Fibroblast of skin of right quadriceps (primary cell): Measurements from ENCODE around the gene ABITRAM.
A peak's percentile ranks its signal among the peaks of the same experiment; 100 is the strongest.
"Not testable (repeated sequence)": the region's sequence is repeated elsewhere in the genome, so short reads cannot be mapped to it uniquely, and the experiment has no call there.

Source experiments
- DNase-seq: peaks from one replicate; pipeline ENCODE4 v3.0.0-alpha.2; 2013

ABITRAM gene, protein sequence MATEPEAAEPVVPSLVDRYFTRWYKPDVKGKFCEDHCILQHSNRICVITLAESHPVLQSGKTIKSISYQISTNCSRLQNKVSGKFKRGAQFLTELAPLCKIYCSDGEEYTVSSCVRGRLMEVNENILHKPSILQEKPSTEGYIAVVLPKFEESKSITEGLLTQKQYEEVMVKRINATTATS

DNA sequence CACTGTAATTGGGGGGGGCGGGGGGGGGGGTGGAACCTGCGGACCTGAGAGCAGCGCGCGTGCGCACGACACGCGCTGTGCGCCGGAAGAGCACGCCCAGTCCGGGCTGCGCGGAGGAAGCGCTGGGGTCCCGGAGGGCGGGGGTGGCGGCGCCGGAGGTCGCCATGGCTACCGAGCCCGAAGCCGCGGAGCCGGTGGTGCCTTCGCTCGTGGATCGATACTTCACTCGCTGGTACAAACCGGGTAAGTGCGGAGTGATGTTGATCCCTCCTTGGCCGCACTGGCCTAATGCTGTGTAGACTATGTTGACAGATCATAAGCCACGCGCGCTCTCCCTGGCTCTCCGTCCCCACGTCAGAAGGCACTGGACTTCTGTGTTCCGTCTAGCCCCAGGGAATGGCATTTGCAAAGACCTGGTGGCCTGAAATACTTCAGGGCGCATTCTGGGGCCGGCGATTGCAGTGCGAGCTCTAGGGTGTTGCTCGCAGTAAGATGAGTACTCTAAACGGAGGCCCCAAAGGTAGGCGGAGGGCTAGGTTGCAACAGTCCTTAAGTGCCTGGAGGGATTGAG is at the start of gene ABITRAM:
Gene ABITRAM, plus strand, starts transcription at position 78 of the 571 bp plus-strand sequence. Its CDS starts 87 bp downstream, at position 165.
- peak; percentile 80 for DNase-seq

DNA sequence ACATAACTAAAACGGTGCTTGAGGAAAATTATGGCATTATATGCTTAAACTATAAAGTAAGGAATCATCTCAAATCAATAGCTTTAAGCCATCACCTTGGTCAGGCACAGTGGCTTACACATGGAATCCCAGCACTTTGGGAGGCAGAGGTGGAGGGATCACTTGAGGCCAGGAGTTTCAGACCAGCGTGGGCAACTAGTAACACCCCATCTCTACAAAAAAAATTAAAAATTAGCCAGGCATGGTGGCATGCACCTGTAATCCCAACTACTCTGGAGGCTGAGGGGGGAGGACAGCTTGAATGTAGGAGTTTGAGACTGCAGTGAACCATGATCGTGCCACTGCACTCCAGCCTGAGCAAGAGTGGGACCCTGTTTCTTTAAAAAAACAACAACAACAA is 49.5 kb upstream of the ABITRAM start:
- no peak for DNase-seq

DNA sequence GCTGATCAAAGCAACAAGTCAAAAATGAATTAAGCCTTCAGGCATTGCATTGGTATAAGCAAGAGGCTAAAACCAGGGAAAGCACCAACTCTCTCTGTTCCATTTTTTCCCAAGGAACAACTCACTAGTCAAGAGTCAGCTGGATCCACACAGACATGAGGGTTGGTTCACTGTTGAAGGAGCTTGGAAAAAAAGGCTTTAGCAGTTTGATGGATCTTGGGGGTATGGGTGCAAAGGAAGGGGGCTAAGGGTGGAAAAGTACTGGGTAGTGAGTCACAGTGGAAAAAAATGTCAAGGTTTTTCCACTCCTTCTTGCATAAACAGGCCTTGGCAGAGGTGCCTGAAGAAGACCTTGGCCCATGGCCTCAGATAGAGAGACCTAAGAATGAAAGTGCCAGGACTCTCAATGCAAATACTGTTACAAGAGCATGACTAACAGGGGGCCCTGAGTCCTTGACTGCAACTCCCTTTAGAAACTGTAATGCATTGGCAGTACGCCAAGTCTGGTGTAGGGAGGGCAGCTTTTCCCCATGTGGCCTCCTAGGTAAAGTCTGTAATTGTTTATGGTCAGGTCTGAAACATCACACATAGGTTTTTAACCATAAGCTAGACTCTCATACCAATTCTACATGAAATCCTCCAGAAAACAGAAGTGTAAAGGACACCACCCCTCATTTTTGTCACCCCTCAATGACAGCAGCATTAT is 48.4 kb upstream of the ABITRAM start:
- DNase-seq, result peak; percentile 80

DNA sequence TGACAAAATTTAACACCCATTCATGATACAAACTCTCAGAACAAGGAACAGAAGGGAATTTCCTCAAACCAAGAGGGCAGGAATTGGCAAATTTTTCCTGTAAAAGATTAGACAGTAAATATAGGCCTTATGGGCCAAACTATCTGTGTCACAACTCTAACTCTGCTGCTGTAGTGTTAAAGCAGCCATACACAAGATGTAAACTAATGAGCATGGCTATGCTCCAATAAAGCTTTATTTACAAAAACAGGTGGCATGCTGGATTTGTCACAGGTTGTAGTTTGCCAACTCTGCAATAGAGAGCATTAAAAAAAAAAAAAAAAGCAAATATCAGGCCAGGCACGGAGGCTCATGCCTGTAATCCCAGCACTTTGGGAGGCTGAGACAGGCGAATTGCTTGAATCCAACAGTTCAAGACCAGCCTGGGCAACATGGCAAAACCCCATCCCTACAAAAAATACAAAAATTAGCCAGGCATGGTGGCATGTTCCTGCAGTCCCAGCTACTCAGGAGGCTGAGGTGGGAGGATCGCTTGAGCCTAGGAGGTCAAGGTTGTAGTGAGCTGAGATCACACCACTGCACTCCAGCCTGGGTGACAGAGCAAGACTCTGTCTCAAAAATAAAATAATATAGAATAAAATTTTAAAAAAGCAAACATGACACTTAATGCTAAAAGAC is 47.5 kb upstream of the ABITRAM start:
- not testable (repeated sequence) for DNase-seq

DNA sequence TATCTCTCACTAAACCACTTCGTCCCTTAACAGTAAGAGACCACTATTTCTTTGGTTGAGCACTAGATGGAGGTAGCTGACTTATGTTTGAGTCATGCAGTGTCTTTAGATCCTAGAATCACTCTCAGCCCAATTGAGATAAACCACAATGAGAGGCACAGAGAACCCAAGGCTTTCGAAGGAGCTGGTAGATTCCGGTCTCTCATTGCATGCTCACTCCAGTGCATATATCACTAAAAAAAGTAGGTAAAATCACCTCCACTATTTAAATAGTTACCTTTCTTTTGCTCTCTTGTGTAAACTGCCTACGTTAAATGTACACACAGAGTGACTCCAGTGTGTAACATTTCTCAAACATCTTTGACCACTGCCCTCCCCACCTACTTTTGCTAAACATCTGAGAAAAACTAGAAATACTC is 44.5 kb upstream of the ABITRAM start:
- peak; percentile 31 for DNase-seq

DNA sequence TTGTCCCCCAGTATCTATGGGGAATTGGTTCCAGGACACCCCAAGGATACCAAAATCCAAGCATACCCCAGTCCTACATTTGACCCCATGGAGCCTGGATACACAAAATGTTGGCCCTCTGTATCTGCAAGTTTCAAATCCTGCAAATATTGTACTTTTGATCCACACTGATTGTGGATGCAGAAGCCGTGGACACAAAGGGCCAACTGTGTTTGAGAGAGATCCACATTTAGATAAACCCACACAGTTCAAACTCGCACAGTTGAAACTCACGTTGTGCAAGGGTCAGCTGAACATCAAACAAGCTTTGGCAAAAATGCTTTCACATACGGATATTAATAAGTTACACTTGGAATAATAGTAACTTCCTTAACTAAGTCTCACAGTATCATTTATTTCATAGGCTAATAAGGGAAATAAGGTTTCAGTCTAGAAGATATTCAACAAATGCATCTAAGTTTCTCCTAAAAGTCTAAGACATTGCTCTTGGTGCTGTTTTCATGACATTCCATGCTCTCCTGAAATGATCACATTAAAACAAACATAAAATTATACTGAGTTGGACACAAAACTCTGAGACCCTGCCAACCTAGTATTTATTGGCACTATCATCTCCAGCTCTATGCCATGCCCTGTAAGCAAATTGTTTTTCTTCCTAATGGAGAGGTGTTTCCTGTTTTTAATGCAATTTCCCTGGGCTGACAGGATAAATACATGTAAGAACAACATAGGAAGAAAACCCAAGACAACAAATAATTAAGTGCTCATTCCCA is 39.8 kb upstream of the ABITRAM start:
- no peak for DNase-seq

DNA sequence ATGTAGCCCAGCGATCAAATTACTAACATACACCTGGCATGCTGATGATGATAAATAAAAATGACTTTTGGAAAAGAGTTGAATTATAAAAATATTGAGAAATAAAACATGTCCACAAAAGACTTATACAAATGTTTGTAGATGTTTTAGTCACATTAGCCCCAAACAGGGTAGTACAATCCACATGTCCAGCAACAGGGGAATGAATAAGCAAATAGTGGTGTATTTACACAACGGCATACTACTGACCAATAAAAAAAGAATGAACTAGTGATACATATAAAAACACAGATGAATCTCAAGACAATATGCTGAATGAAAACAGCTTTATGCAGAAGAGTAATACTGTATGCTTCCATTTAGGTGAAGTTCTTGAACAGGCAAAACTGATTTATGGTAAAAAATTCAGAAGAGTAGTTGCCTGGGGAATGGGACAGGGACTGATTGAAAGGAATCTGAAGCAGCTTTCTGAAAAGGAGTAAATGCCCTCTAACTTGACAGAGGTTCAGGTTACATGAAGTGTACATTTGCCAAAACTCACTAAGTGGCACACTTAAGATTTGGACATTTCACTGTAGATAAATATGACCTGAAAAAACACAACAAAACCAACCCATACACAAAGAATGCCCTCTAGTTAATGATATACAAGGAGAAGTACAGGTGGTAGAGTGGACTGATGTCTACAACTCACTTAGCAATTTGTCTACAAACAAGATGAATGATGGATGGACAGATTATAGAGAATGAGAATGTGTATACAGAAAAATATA is 36.7 kb upstream of the ABITRAM start:
- no peak for DNase-seq

DNA sequence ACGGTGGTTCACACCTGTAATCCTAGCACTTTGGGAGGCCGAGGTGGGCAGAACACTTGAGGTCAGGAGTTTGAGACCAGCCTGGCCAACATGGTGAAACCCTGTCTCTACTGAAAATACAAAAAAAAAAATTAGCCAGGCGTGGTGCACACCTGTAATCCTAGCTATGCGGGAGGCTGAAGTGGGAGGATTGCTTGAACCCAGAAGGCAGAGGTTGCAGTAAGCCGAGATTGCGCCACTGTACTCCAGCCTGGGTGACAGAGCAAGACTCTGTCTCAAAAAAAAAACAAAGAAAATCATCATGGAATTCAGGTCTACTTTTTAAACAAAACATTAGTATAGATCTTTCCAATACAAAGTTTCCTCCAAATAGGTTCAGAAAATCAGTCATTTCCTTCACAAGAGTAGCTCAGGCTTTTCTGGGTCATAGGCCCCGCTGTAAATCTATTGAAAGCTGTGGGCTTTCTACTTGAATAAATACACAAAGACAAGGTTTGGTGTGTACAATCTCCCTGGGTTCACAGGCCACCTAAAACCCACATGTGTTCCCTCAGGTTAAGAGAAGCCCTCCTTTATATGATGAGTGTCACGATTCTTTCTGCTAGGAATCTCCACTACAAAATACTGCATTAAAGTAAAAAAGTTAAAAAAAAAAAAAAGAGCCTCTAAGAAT is 35.0 kb upstream of the ABITRAM start:
- DNase-seq, result not testable (repeated sequence)

DNA sequence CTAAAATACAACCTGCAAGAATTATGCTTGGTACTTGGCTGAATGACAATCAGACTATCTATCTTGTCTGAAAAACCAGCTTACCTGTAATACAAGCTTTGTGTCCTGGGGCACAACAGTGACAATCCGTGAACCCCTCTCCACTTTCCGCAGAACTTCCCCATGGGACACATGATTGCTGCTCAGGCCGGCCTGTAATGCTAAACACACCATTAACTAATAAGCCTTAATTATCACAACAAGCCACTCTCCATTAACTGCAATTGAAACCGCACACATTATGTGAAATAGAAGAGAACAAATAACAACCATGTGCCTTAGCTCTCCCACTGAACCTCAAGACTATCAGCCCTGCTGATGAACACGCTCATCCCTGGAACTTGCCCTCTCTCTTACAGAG is 34.0 kb upstream of the ABITRAM start:
- no peak for DNase-seq

DNA sequence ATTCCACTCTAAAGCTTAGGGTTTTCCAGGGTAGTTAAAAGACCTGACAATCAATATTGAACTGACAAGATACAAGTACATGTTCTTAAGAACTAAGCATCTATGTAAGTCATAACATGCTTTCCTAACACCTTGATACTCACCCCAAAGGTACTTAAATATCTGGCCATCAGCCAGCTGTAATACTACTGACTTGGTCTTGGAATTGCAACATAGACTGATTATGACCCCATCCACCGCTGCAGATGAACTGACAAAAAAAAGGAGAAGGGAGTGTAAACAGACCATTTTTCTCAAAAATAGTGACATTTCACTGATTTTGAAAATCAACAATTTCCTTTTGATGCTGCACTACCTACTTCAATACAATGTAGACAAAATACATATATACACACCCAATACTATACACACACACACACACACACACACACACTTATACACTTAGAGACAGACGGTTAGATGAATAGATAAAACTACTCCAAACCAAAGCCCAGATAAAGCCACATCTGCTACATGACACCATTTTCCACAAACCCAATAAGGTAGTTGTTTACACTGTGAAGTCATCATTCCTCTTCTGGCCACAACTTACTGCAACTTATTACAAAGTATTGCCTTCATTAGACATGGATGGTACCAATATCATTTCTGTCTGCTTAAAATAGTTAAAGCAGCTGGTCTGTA is 30.6 kb upstream of the ABITRAM start:
- DNase-seq, result no peak

DNA sequence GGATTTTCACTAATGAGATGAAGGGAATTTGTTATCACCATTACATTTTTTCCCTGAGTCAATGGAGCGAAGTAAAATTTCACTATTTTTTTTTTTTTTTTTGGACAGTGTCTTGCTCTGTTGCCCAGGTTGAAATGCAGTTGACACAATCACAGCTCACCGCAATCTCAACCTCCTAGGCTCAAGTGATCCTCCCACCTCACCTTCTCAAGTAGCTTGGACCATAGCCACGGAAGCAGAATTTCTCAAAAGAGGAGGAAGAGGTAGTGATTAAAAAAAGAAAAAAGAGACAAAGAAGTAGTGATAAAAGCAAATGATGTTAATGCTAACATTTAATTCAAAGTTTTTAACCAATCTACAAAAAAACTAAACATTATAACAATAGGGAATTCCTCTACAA is 30.0 kb upstream of the ABITRAM start:
- no peak for DNase-seq

DNA sequence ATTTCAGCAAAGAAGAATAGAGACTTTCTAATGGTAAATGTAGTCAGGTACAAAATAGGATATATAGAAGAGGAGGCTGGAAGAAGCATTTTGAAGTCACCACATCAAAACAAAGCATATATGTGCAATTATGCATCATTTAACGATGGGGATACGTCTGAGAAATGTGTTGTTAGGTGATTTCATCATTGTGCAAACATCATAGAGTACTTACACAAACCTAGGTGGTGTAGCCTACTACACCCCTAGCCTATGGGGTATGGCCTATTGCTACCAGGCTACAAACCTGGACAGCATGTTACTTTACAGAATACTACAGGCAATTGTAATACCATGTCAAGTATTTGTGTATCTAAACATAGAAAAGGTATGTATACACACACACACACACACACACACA is 28.7 kb upstream of the ABITRAM start:
- DNase-seq, result no peak

DNA sequence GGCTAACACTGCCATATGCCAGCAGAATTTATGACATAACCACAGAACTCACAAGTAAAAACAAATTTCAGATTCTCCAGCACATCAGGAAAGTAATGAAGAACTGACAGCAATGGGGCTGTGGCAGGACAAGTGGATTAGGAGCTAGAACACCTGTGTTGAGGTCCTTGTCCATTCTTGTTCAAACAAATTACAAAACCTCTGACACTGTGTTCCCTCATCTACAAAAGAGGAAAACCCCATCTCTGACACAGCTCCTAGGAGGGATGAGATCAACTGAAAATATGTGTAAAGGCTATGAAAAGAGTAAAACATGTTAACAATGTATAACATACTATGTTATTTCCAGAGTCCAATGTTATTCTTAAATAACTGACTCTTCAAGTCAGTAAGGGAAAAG is 23.8 kb upstream of the ABITRAM start:
- DNase-seq, result no peak

DNA sequence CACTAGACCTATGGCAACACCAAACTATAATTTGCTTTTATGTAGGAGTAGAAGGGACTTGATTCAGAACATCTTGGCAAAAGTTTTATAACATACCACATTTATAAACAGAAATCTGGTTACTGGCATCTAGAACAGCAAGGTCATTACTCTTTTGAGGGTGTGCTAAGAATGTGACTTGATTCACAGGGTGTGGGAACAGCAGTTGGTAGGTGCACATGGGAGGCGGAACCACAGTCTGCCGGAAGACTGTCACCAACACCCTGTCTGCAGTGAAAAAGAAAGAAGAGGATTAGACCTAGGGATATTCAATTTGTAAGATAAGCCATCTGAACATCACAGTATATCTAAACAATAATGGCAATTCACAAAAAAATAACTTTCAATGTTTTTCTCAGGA is 23.3 kb upstream of the ABITRAM start:
- DNase-seq, result no peak

DNA sequence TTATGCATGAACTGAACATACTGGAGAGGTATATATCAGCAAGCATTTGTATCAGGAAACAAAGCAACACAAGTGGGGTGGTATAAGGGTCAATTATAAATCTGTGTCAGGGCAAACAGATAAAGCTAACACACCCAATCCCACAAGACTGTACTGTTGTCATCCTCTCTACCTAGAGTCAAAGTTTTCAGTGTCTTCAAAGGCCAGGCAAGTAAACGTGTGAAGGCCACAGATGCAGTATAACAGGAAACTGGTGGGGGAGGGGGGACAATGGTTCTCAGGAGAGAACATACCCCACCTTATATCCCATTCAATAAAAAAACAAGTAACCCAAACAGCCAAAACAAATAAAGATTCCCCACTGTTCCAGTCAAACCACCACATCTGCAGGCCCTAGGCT is 22.4 kb upstream of the ABITRAM start:
- DNase-seq, result no peak

DNA sequence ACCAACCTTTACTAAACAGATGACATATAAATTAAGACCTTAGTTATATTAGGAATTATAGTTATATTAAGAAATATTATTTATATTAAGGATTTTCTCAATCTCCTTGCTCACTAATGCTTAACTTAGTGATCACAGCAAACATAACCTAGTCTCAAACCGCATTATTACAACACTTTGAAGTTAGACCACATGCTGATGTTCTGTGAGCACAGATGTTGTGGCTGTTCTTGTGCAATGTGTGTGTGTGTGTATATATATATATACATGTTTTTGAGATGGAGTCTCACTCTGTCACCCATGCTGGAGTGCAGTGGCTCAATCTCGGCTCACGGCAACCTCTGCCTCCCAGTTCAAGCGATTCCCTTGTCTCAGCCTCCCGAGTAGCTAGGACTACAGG is 20.8 kb upstream of the ABITRAM start:
- DNase-seq, result no peak

DNA sequence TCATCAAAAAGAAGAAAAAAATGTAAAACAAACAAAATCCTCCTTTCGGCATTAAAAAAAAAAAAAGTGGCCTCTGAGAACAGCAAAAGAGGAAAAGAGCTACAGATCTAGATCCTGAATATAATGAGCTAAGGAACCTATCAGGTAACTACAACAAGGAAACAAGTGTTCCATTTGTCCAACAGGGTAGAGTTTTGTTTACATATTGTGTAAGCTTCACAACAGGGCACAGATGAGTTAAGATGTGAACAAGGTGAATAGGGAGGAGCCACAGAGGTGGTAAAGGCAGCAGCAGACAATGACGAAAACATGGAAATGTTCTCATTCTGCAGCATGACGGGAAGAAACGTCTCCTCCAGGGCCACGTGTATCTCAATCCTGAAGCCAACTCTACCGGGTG is 14.7 kb upstream of the ABITRAM start:
- DNase-seq, result no peak

DNA sequence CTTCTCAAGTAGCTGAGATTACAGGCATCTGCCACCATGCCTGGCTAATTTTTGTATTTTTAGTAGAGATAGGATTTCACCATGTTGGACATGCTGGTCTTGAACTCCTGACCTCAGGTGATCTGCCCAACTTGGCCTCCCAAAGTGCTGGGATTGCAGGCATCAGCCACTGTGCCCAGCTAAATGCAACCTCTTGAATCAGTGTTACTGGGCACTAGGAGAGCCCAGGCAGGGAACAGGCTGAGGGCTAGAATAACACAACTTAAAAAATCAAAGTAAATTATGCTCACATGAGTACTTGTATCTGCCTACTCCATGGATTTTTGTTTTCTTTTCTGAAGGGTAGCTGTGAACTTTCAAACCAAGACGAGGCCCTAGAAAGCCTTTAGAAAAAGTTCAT is 13.8 kb upstream of the ABITRAM start:
- not testable (repeated sequence) for DNase-seq

DNA sequence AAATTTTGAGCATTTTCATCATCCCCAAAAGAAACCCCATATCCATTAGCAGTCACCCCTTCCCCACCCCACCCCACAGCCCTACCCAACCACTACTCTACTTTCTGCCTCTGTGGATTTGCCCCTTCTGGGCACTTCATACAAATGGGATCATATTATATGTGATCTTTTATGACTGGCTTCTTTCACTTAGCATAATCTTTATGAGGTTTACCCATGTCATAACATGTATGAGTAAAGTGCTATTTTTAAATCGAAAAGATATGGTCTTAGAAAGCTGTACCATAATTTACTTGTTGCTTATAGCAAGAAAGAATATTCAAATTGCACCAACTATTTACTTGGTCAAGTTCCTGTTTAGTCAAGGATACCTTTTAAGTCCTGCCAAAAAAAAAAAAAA is 13.0 kb upstream of the ABITRAM start:
- no peak for DNase-seq

DNA sequence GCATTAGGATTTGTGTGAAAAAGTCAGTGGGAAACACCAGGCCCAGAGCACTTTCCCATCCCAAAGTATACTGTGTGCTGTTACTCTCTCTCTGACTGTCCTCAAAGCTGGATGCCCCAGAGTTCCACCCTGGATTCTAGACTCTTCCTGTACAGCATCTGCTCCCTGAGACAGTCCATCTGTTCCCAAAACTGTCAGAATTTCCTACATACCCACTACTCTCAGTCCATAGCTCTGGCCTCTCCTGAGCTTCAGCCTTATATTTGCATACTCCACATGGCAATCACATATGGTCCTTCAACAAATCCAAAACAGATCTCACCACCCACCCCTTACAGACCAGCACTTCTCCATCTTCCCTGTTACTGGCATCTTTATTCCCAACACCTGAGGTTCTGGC is 9.7 kb upstream of the ABITRAM start:
- DNase-seq, result no peak

DNA sequence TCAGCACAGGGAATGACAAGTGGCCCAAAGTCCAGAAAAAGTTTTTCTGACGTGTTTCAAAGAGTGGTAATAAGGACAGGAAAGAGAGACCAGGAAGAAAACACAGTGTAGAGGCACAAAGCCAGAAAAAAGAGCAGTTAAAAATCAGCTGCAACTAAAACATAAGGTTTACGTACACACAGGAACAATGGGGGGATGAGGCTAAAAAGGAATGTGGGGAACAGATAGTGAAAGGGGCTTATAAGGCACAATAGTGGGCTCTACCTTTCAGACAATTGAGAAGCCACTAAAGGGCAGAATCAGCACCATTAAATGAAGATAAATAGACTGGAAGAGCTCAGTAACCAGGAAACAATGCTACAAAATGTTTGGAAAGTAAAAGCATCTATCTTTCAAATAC is 5.8 kb upstream of the ABITRAM start:
- DNase-seq, result no peak
